ENCODE data around the gene JMJD1C. TPM values are rescaled to one million over a fixed set of nuclear protein-coding genes. Genes with fewer than 3 reads are reported as not detected.

Gene JMJD1C
- total and polyA plus RNA-seq, 12 donors: 14.4 to 70.4 (median 39.2) TPM

GRCh38 chr10:63250032-63250431 is 215.7 kb downstream of the JMJD1C start:
- H3K4me1 ChIP-seq: peaks cover 0 to 47% (median 32%) of the 10 kb centered on the region in 9 donors
- no peak overlapping the region for H3K27ac ChIP-seq
- intact Hi-C loops (cut with DNase I): no loop called here
- peaks cover 0 to 10% (median 0%) of the 10 kb centered on the region in 11 donors for H3K9me3 ChIP-seq
- H3K36me3 ChIP-seq: peaks cover 0 to 16% (median 9%) of the 10 kb centered on the region in 9 donors
- H3K4me3 ChIP-seq: no peak overlapping the region
- no peak for DNase-seq
- no peak for ATAC-seq
- TF ChIP-seq CTCF (IDR thresholded peaks at IDR 0.05): no peak
- WGBS, 2 donors: 71 to 86% methylated on average over 2 of the region's 2 CpGs
- H3K27me3 ChIP-seq: no peaks in the 10 kb centered on the region

GRCh38 chr10:63247771-63248170 is 218.0 kb downstream of the JMJD1C start:
- Histone ChIP-seq H3K36me3 (peaks cover 0 to 16% (median 9%) of the 10 kb centered on the region in 9 donors), H3K27me3 (no peaks in the 10 kb centered on the region), H3K27ac (no peak overlapping the region), H3K9me3 (peaks cover 0 to 10% (median 0%) of the 10 kb centered on the region in 11 donors), H3K4me3 (no peak overlapping the region), H3K4me1 (peaks cover 3 to 48% (median 36%) of the 10 kb centered on the region in 9 donors)
- intact Hi-C loops (cut with DNase I): no loop called here
- 91 to 94% methylated on average over 4 of the region's 4 CpGs for whole genome bisulfite sequencing, 2 donors
- no peak for TF ChIP-seq CTCF (IDR thresholded peaks at IDR 0.05)
- ATAC-seq (no peak), DNase-seq (no peak)

GRCh38 chr10:63246356-63246755 is 219.4 kb downstream of the JMJD1C start:
- ATAC-seq: no peak
- 98 to 99% methylated on average over 3 of the region's 3 CpGs for WGBS, 2 donors

GRCh38 chr10:63241841-63242281 is 223.9 kb downstream of the JMJD1C start:
- peak in 5 of 8 donors; percentile 29 to 60 (median 52) for ATAC-seq
- Histone ChIP-seq H3K9me3 (peaks cover 0 to 10% (median 0%) of the 10 kb centered on the region in 11 donors), H3K4me1 (peaks cover 0 to 84% (median 56%) of the 10 kb centered on the region in 9 donors), H3K4me3 (peak overlapping the region in 1 of 10 donors; percentile 11), H3K27me3 (no peaks in the 10 kb centered on the region), H3K27ac (peak overlapping the region in 5 of 10 donors; percentile 2 to 67 (median 34)), H3K36me3 (peaks cover 0 to 4% (median 0%) of the 10 kb centered on the region in 9 donors)
- WGBS, 2 donors: 42 to 45% methylated on average over 2 of the region's 2 CpGs
- DNase-seq: no peak
- intact Hi-C loops (cut with DNase I): no loop called here
- no peak for TF ChIP-seq CTCF (IDR thresholded peaks at IDR 0.05)

More at GRCh38 chr10:63246356-63246755, 219.4 kb downstream of the JMJD1C start:
- Histone ChIP-seq H3K36me3 (peaks cover 0 to 16% (median 9%) of the 10 kb centered on the region in 9 donors), H3K9me3 (peaks cover 0 to 10% (median 0%) of the 10 kb centered on the region in 11 donors), H3K27ac (no peak overlapping the region), H3K4me3 (no peak overlapping the region), H3K27me3 (no peaks in the 10 kb centered on the region), H3K4me1 (peaks cover 0 to 50% (median 36%) of the 10 kb centered on the region in 9 donors)
- intact Hi-C loops (cut with DNase I): no loop called here
- no peak for DNase-seq
- TF ChIP-seq CTCF (IDR thresholded peaks at IDR 0.05): no peak

Data from heart right ventricle (tissue), 16 donors.